Measurements from ENCODE around the gene LMF1.
"Not testable (repeated sequence)": the region's sequence is repeated elsewhere in the genome, so short reads cannot be mapped to it uniquely, and the experiment has no call there.

Gene LMF1

DNA sequence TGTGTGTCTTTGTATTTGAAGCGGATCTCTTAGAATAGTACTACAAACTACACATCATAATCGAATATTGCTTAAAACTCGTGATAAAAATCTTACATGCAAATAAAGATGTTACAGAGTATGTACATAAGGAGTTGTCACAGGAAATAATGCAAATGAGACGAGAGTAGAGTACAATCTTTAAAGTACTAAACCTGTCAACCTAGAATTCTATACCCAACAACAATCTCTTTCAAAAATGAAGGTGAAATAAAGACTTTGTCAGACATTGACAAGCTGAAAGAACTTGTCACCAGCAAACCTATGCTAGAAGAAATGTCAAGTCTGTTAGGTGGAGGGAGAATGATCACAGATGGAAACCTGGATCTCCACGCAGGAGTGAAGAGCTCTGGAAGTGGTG lies 86.6 kb downstream of the LMF1 start:
- no peaks in the 10 kb centered on the region for H3K36me3 ChIP-seq (ENCODE audit: insufficient read depth, insufficient read length, low read length)
- no peaks in the 10 kb centered on the region for H3K27me3 ChIP-seq (ENCODE audit: insufficient read depth, insufficient read length)
- TF ChIP-seq YY1 (IDR thresholded peaks at IDR 0.05; ENCODE audit: insufficient read depth, insufficient read length): no peak
- TF ChIP-seq SUZ12 (IDR thresholded peaks at IDR 0.05; ENCODE audit: extremely low read depth, insufficient read depth, insufficient read length): no peak
- TF ChIP-seq ZNF274 (IDR thresholded peaks at IDR 0.05; ENCODE audit: low read depth, low read length): no peak
- no peak overlapping the region for H3K4me3 ChIP-seq (ENCODE audit: insufficient read length, low read depth)
- no peak for DNase-seq (ENCODE audit: low read depth, low spot score)
- H3K4me1 ChIP-seq (ENCODE audit: insufficient read depth, insufficient read length): peaks cover 9% of the 10 kb centered on the region
- peaks cover 21% of the 10 kb centered on the region for H3K9me3 ChIP-seq (ENCODE audit: insufficient read depth, low read length)
- no peak overlapping the region for H3K9ac ChIP-seq (ENCODE audit: insufficient read length, low read depth)

- Histone ChIP-seq H3K9me3 (ENCODE audit: insufficient read depth, low read length) (peaks cover 21% of the 10 kb centered on the region), H3K36me3 (ENCODE audit: insufficient read depth, insufficient read length, low read length) (no peaks in the 10 kb centered on the region), H3K27me3 (ENCODE audit: insufficient read depth, insufficient read length) (no peaks in the 10 kb centered on the region), H3K4me1 (ENCODE audit: insufficient read depth, insufficient read length) (peaks cover 11% of the 10 kb centered on the region), H3K4me3 (ENCODE audit: insufficient read length, low read depth) (no peak overlapping the region), H3K9ac (ENCODE audit: insufficient read length, low read depth) (no peak overlapping the region)
- TF ChIP-seq YY1 (IDR thresholded peaks at IDR 0.05; ENCODE audit: insufficient read depth, insufficient read length) (no peak), ZNF274 (IDR thresholded peaks at IDR 0.05; ENCODE audit: low read depth, low read length) (no peak), SUZ12 (IDR thresholded peaks at IDR 0.05; ENCODE audit: extremely low read depth, insufficient read depth, insufficient read length) (no peak)
- DNase-seq (ENCODE audit: low read depth, low spot score): no peak
Measured at GRCh38 chr16:883781-884180, 87.0 kb downstream of the LMF1 start.

DNA sequence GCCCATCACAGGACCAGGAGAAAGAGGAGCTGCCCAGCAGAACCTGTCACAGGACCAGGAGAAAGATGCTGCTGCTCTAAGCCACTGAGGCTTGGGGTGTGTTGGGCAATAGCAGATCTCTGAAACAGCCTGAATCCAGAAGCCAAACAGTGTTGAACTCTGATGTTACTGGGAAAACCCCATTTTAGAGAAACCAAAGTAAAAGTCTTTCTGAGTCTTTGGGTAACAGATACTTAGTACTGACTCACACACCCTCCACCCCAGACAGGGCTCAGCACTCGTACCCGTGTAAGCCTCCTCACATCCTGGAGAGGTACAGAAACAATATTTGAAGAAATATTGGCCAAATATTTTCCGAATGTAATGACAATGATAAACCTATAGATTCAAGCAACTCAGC lies 87.4 kb downstream of the LMF1 start:
- Histone ChIP-seq H3K9me3 (ENCODE audit: insufficient read depth, low read length) (peaks cover 21% of the 10 kb centered on the region), H3K36me3 (ENCODE audit: insufficient read depth, insufficient read length, low read length) (no peaks in the 10 kb centered on the region), H3K27me3 (ENCODE audit: insufficient read depth, insufficient read length) (no peaks in the 10 kb centered on the region), H3K4me1 (ENCODE audit: insufficient read depth, insufficient read length) (peaks cover 11% of the 10 kb centered on the region), H3K9ac (ENCODE audit: insufficient read length, low read depth) (no peak overlapping the region), H3K4me3 (ENCODE audit: insufficient read length, low read depth) (no peak overlapping the region)
- no peak for TF ChIP-seq ZNF274 (IDR thresholded peaks at IDR 0.05; ENCODE audit: low read depth, low read length)
- TF ChIP-seq YY1 (IDR thresholded peaks at IDR 0.05; ENCODE audit: insufficient read depth, insufficient read length): no peak
- TF ChIP-seq SUZ12 (IDR thresholded peaks at IDR 0.05; ENCODE audit: extremely low read depth, insufficient read depth, insufficient read length): no peak
- DNase-seq (ENCODE audit: low read depth, low spot score): no peak

- H3K27me3 ChIP-seq (ENCODE audit: insufficient read depth, insufficient read length); H3K9ac ChIP-seq (ENCODE audit: insufficient read length, low read depth): not testable (repeated sequence)
- H3K9me3 ChIP-seq (ENCODE audit: insufficient read depth, low read length): peaks cover 21% of the 10 kb centered on the region
Measured at GRCh38 chr16:882671-883070, 88.1 kb downstream of the LMF1 start.

GRCh38 chr16:882256-882655 lies 88.5 kb downstream of the LMF1 start:
- Histone ChIP-seq H3K4me3 (ENCODE audit: insufficient read length, low read depth) (no peak overlapping the region), H3K27me3 (ENCODE audit: insufficient read depth, insufficient read length) (no peaks in the 10 kb centered on the region), H3K9ac (ENCODE audit: insufficient read length, low read depth) (no peak overlapping the region), H3K4me1 (ENCODE audit: insufficient read depth, insufficient read length) (peaks cover 9% of the 10 kb centered on the region), H3K36me3 (ENCODE audit: insufficient read depth, insufficient read length, low read length) (no peaks in the 10 kb centered on the region), H3K9me3 (ENCODE audit: insufficient read depth, low read length) (peaks cover 21% of the 10 kb centered on the region)
- TF ChIP-seq ZNF274 (IDR thresholded peaks at IDR 0.05; ENCODE audit: low read depth, low read length): no peak
- no peak for TF ChIP-seq YY1 (IDR thresholded peaks at IDR 0.05; ENCODE audit: insufficient read depth, insufficient read length)
- TF ChIP-seq SUZ12 (IDR thresholded peaks at IDR 0.05; ENCODE audit: extremely low read depth, insufficient read depth, insufficient read length): no peak
- DNase-seq (ENCODE audit: low read depth, low spot score): no peak

More at GRCh38 chr16:882671-883070, 88.1 kb downstream of the LMF1 start:
- H3K4me1 ChIP-seq (ENCODE audit: insufficient read depth, insufficient read length): peaks cover 11% of the 10 kb centered on the region
- H3K36me3 ChIP-seq (ENCODE audit: insufficient read depth, insufficient read length, low read length); H3K4me3 ChIP-seq (ENCODE audit: insufficient read length, low read depth); DNase-seq (ENCODE audit: low read depth, low spot score): not testable (repeated sequence)

DNA sequence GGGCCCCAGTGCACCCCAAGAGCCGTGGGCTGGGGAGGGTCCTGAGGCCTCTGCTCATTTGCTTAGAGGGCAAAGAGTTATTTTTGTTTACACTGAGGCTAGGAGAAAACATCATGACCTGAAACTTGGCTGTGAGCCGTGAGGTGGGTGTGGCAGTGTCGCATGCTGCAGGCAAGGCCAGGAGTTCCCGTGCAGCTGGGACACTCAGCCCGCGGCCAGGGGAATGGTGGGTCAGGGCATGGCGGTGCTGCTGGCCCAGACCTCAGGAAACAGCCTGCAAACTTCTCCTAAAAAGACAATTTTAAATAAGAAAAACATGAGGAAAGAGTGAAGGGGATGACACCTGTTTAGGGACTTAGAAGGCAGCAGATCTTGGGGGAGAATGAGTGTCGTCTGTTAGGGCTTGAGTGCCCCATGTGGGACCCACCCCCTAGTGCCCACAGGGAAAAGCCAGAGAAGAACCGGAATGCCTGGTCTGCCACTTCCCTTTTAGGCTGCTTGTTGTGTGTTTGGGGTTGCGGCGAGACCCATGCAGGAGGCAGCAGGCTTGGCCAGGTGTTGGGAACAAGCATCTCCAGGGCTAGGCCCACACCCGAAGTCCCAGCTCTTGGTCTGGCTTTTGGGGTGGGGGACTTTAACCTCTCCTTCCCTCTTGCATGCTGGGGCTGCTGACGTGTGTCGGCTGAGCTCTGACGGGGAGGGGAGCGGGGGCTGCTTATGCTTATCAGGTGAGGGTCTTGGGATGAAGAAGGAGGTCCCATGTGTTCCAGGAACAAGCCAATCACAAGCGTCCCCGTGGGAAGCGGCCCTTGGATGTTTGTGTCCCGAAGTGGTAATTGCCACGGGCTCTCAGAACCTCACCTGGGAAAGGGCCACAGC lies 89.3 kb downstream of the LMF1 start:
- no peaks in the 10 kb centered on the region for H3K27me3 ChIP-seq (ENCODE audit: insufficient read depth, insufficient read length)
- H3K9ac ChIP-seq (ENCODE audit: insufficient read length, low read depth): no peak overlapping the region
- no peak overlapping the region for H3K4me3 ChIP-seq (ENCODE audit: insufficient read length, low read depth)
- DNase-seq (ENCODE audit: low read depth, low spot score): no peak
- H3K36me3 ChIP-seq (ENCODE audit: insufficient read depth, insufficient read length, low read length): no peaks in the 10 kb centered on the region
- peaks cover 6% of the 10 kb centered on the region for H3K4me1 ChIP-seq (ENCODE audit: insufficient read depth, insufficient read length)
- peaks cover 21% of the 10 kb centered on the region for H3K9me3 ChIP-seq (ENCODE audit: insufficient read depth, low read length)
- TF ChIP-seq YY1 (IDR thresholded peaks at IDR 0.05; ENCODE audit: insufficient read depth, insufficient read length): no peak
- no peak for TF ChIP-seq SUZ12 (IDR thresholded peaks at IDR 0.05; ENCODE audit: extremely low read depth, insufficient read depth, insufficient read length)

- no peak overlapping the region for H3K9ac ChIP-seq (ENCODE audit: insufficient read length, low read depth)
- TF ChIP-seq ZNF274 (IDR thresholded peaks at IDR 0.05; ENCODE audit: low read depth, low read length): no peak
- TF ChIP-seq SUZ12 (IDR thresholded peaks at IDR 0.05; ENCODE audit: extremely low read depth, insufficient read depth, insufficient read length): no peak
- TF ChIP-seq YY1 (IDR thresholded peaks at IDR 0.05; ENCODE audit: insufficient read depth, insufficient read length): no peak
- no peak overlapping the region for H3K4me3 ChIP-seq (ENCODE audit: insufficient read length, low read depth)
- peaks cover 2% of the 10 kb centered on the region for H3K4me1 ChIP-seq (ENCODE audit: insufficient read depth, insufficient read length)
- H3K9me3 ChIP-seq (ENCODE audit: insufficient read depth, low read length): peaks cover 21% of the 10 kb centered on the region
- H3K27me3 ChIP-seq (ENCODE audit: insufficient read depth, insufficient read length): no peaks in the 10 kb centered on the region
- DNase-seq (ENCODE audit: low read depth, low spot score): no peak
- H3K36me3 ChIP-seq (ENCODE audit: insufficient read depth, insufficient read length, low read length): no peaks in the 10 kb centered on the region
Measured at GRCh38 chr16:880471-881171, 90.2 kb downstream of the LMF1 start.
